ENCODE data around the gene DDX6.
"Not testable (repeated sequence)": the region's sequence is repeated elsewhere in the genome, so short reads cannot be mapped to it uniquely, and the experiment has no call there.

DNA sequence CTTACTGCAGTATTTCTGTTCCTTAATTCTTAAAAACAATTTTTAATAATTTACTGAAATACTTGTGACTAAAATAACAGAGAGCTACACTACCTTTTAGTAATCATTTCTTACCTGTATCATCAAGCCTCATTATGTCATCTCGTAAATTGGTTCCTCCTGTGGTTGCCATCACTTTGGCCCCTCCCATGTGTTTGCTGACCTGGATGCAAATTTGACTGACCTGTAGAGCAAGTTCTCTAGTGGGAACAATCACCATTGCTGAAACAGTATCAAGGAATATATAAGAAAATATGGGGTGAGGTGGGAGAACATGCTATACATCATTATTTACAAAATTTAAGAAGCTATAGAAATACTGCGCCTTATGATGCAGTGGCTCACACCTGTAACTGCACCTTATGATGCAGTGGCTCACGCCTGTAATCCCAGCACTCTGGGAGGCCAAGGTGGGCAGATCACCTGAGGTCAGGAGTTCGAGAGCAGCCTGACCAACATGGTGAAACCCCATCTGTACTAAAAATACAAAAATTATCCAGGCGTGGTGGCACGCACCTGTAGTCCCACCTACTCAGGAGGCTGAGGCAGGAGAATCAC, 25.8 kb downstream of the DDX6 start:
- TF ChIP-seq, protein P1, sequence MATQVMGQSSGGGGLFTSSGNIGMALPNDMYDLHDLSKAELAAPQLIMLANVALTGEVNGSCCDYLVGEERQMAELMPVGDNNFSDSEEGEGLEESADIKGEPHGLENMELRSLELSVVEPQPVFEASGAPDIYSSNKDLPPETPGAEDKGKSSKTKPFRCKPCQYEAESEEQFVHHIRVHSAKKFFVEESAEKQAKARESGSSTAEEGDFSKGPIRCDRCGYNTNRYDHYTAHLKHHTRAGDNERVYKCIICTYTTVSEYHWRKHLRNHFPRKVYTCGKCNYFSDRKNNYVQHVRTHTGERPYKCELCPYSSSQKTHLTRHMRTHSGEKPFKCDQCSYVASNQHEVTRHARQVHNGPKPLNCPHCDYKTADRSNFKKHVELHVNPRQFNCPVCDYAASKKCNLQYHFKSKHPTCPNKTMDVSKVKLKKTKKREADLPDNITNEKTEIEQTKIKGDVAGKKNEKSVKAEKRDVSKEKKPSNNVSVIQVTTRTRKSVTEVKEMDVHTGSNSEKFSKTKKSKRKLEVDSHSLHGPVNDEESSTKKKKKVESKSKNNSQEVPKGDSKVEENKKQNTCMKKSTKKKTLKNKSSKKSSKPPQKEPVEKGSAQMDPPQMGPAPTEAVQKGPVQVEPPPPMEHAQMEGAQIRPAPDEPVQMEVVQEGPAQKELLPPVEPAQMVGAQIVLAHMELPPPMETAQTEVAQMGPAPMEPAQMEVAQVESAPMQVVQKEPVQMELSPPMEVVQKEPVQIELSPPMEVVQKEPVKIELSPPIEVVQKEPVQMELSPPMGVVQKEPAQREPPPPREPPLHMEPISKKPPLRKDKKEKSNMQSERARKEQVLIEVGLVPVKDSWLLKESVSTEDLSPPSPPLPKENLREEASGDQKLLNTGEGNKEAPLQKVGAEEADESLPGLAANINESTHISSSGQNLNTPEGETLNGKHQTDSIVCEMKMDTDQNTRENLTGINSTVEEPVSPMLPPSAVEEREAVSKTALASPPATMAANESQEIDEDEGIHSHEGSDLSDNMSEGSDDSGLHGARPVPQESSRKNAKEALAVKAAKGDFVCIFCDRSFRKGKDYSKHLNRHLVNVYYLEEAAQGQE (IDR thresholded peaks at IDR 0.05): not testable (repeated sequence)
- not testable (repeated sequence) for TF ChIP-seq SMC3 (IDR thresholded peaks at IDR 0.05); HOXA7 (CRISPR knock-in tag; IDR thresholded peaks at IDR 0.05); CHD2 (IDR thresholded peaks at IDR 0.05; ENCODE audit: low read length, partially characterized antibody); HDAC2 (IDR thresholded peaks at IDR 0.05); POLR2A (IDR thresholded peaks at IDR 0.05; ENCODE audit: low read length); SREBF2 (IDR thresholded peaks at IDR 0.05); MYC (IDR thresholded peaks at IDR 0.05; ENCODE audit: borderline replicate concordance, low read length); GATA3 (IDR thresholded peaks at IDR 0.05; ENCODE audit: borderline replicate concordance)
- TF ChIP-seq, protein P2, sequence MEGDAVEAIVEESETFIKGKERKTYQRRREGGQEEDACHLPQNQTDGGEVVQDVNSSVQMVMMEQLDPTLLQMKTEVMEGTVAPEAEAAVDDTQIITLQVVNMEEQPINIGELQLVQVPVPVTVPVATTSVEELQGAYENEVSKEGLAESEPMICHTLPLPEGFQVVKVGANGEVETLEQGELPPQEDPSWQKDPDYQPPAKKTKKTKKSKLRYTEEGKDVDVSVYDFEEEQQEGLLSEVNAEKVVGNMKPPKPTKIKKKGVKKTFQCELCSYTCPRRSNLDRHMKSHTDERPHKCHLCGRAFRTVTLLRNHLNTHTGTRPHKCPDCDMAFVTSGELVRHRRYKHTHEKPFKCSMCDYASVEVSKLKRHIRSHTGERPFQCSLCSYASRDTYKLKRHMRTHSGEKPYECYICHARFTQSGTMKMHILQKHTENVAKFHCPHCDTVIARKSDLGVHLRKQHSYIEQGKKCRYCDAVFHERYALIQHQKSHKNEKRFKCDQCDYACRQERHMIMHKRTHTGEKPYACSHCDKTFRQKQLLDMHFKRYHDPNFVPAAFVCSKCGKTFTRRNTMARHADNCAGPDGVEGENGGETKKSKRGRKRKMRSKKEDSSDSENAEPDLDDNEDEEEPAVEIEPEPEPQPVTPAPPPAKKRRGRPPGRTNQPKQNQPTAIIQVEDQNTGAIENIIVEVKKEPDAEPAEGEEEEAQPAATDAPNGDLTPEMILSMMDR (IDR thresholded peaks at IDR 0.05): not testable (repeated sequence)
- TF ChIP-seq, protein P3, sequence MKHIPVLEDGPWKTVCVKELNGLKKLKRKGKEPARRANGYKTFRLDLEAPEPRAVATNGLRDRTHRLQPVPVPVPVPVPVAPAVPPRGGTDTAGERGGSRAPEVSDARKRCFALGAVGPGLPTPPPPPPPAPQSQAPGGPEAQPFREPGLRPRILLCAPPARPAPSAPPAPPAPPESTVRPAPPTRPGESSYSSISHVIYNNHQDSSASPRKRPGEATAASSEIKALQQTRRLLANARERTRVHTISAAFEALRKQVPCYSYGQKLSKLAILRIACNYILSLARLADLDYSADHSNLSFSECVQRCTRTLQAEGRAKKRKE (CRISPR knock-in tag; IDR thresholded peaks at IDR 0.05; ENCODE audit: low read depth): not testable (repeated sequence)
- TF ChIP-seq, protein P4, sequence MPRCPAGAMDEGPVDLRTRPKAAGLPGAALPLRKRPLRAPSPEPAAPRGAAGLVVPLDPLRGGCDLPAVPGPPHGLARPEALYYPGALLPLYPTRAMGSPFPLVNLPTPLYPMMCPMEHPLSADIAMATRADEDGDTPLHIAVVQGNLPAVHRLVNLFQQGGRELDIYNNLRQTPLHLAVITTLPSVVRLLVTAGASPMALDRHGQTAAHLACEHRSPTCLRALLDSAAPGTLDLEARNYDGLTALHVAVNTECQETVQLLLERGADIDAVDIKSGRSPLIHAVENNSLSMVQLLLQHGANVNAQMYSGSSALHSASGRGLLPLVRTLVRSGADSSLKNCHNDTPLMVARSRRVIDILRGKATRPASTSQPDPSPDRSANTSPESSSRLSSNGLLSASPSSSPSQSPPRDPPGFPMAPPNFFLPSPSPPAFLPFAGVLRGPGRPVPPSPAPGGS (IDR thresholded peaks at IDR 0.05): not testable (repeated sequence)
